ENCODE measurements around the gene PPP4R2. TPM values are rescaled to one million over a fixed set of nuclear protein-coding genes. Genes with fewer than 3 reads are reported as not detected.

The PPP4R2 gene
- total and polyA plus RNA-seq, 2 of the 8 experiments (the other 6 are each of a cell fraction or from before 2014, with no cell fraction given) = 11.5 to 89.9 TPM

DNA sequence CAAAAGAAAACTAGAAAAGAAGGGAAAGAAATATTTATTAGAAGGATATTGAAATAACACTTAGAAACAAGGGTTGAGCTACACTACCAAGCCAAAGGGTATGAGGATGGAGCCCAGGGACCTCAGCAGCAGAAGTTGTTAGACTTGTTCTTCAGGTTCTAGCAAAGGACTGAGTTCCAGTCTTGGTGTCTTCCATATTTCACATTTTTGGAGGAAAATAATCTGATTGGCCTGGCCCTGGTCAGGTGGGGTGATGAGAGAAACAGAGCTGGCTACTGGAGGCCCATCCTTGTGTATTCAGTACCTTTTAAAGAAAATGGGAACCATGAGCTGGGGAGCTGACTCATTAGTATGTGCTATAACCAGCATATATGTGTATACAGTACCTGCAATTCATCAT is 28.2 kb downstream of the PPP4R2 start (continued):
- TF ChIP-seq, protein P1, sequence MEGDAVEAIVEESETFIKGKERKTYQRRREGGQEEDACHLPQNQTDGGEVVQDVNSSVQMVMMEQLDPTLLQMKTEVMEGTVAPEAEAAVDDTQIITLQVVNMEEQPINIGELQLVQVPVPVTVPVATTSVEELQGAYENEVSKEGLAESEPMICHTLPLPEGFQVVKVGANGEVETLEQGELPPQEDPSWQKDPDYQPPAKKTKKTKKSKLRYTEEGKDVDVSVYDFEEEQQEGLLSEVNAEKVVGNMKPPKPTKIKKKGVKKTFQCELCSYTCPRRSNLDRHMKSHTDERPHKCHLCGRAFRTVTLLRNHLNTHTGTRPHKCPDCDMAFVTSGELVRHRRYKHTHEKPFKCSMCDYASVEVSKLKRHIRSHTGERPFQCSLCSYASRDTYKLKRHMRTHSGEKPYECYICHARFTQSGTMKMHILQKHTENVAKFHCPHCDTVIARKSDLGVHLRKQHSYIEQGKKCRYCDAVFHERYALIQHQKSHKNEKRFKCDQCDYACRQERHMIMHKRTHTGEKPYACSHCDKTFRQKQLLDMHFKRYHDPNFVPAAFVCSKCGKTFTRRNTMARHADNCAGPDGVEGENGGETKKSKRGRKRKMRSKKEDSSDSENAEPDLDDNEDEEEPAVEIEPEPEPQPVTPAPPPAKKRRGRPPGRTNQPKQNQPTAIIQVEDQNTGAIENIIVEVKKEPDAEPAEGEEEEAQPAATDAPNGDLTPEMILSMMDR (IDR thresholded peaks at IDR 0.05; ENCODE audit: control extremely low read depth in 1 of 3, insufficient read depth in 1 of 3, low read depth in 1 of 3, low read length in 3 of 3) = no peak
- TF ChIP-seq, protein P2, sequence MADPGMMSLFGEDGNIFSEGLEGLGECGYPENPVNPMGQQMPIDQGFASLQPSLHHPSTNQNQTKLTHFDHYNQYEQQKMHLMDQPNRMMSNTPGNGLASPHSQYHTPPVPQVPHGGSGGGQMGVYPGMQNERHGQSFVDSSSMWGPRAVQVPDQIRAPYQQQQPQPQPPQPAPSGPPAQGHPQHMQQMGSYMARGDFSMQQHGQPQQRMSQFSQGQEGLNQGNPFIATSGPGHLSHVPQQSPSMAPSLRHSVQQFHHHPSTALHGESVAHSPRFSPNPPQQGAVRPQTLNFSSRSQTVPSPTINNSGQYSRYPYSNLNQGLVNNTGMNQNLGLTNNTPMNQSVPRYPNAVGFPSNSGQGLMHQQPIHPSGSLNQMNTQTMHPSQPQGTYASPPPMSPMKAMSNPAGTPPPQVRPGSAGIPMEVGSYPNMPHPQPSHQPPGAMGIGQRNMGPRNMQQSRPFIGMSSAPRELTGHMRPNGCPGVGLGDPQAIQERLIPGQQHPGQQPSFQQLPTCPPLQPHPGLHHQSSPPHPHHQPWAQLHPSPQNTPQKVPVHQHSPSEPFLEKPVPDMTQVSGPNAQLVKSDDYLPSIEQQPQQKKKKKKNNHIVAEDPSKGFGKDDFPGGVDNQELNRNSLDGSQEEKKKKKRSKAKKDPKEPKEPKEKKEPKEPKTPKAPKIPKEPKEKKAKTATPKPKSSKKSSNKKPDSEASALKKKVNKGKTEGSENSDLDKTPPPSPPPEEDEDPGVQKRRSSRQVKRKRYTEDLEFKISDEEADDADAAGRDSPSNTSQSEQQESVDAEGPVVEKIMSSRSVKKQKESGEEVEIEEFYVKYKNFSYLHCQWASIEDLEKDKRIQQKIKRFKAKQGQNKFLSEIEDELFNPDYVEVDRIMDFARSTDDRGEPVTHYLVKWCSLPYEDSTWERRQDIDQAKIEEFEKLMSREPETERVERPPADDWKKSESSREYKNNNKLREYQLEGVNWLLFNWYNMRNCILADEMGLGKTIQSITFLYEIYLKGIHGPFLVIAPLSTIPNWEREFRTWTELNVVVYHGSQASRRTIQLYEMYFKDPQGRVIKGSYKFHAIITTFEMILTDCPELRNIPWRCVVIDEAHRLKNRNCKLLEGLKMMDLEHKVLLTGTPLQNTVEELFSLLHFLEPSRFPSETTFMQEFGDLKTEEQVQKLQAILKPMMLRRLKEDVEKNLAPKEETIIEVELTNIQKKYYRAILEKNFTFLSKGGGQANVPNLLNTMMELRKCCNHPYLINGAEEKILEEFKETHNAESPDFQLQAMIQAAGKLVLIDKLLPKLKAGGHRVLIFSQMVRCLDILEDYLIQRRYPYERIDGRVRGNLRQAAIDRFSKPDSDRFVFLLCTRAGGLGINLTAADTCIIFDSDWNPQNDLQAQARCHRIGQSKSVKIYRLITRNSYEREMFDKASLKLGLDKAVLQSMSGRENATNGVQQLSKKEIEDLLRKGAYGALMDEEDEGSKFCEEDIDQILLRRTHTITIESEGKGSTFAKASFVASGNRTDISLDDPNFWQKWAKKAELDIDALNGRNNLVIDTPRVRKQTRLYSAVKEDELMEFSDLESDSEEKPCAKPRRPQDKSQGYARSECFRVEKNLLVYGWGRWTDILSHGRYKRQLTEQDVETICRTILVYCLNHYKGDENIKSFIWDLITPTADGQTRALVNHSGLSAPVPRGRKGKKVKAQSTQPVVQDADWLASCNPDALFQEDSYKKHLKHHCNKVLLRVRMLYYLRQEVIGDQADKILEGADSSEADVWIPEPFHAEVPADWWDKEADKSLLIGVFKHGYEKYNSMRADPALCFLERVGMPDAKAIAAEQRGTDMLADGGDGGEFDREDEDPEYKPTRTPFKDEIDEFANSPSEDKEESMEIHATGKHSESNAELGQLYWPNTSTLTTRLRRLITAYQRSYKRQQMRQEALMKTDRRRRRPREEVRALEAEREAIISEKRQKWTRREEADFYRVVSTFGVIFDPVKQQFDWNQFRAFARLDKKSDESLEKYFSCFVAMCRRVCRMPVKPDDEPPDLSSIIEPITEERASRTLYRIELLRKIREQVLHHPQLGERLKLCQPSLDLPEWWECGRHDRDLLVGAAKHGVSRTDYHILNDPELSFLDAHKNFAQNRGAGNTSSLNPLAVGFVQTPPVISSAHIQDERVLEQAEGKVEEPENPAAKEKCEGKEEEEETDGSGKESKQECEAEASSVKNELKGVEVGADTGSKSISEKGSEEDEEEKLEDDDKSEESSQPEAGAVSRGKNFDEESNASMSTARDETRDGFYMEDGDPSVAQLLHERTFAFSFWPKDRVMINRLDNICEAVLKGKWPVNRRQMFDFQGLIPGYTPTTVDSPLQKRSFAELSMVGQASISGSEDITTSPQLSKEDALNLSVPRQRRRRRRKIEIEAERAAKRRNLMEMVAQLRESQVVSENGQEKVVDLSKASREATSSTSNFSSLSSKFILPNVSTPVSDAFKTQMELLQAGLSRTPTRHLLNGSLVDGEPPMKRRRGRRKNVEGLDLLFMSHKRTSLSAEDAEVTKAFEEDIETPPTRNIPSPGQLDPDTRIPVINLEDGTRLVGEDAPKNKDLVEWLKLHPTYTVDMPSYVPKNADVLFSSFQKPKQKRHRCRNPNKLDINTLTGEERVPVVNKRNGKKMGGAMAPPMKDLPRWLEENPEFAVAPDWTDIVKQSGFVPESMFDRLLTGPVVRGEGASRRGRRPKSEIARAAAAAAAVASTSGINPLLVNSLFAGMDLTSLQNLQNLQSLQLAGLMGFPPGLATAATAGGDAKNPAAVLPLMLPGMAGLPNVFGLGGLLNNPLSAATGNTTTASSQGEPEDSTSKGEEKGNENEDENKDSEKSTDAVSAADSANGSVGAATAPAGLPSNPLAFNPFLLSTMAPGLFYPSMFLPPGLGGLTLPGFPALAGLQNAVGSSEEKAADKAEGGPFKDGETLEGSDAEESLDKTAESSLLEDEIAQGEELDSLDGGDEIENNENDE (IDR thresholded peaks at IDR 0.05; ENCODE audit: insufficient replicate concordance, low read length) = no peak
- TF ChIP-seq TEAD4 (IDR thresholded peaks at IDR 0.05; ENCODE audit: low read depth, low read length) (no peak), SP4 (IDR thresholded peaks at IDR 0.05; ENCODE audit: low read length) (no peak), HDAC2 (IDR thresholded peaks at IDR 0.05; ENCODE audit: borderline replicate concordance in 1 of 2, low read depth in 2 of 2, low read length in 2 of 2) (no peak)
- TF ChIP-seq, protein P3, sequence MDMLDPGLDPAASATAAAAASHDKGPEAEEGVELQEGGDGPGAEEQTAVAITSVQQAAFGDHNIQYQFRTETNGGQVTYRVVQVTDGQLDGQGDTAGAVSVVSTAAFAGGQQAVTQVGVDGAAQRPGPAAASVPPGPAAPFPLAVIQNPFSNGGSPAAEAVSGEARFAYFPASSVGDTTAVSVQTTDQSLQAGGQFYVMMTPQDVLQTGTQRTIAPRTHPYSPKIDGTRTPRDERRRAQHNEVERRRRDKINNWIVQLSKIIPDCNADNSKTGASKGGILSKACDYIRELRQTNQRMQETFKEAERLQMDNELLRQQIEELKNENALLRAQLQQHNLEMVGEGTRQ (IDR thresholded peaks at IDR 0.05; ENCODE audit: low read length) = no peak

All from H1 (cell line).